Activated gamma-delta T cell (primary cell): Measurements from ENCODE around the gene EHD1.

Experiments
- DNase-seq: peaks from one replicate; lab custom pipeline; 2025; lab: John Stamatoyannopoulos, UW

EHD1 gene

DNA sequence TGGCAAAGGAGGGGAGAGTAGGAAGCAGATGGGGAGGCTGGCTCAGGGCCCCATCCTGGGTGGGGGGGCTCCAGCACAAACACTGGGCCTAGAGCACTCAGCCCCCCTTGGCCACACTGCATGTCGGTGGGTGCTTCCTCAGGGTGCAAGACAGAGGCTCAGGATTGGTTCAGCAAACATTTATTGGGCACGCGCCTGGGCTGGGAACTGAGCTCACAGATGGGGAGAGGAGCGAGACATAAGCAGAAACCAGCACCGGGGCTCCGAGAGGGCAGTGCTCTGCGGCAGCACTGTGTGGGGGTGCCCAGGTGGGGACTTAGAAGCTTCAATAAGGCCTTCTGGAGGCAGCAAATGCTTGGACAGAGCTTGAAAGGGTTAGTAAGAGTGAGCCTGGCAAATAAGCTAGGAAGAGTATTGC lies 12.1 kb upstream of the EHD1 start:
- DNase-seq = no peak

DNA sequence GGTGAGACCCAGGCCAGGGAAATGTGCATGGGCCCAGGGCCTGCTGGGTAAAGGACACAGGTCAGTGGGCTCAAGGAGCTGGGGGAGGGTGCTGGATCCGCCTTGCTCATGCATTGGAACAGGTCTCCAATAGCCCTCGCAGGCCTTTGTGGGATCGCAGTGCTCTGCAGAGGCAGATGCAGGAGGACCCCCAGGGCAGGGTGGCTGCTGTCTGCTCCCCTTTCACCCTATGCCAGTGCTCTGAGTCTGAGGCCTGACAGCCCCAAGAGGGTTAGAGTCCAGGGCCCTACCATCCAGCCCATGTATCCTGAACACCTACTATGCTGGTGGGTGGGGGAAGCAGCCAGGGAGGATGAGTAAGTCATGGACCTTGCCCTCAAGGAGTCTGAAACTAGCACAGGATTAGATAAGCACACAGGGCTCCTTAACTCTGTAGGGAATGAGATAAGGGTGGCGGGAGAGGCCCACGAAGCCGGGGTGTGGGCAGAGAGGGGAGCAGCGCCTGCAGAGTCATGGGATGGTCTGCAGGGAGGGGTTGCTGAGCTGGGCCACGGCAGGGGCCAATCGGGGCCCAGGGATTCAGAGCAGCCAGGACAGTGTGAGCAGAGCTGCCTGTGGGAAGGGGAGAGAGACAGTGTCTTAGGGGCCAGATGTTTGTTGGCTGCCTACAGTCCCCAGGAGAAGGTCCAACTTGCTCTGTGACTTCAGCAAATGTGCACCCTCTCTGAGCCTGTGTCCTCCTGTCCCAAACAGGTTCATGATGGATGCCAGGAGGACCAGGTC lies 10.5 kb upstream of the EHD1 start:
- DNase-seq = no peak

DNA sequence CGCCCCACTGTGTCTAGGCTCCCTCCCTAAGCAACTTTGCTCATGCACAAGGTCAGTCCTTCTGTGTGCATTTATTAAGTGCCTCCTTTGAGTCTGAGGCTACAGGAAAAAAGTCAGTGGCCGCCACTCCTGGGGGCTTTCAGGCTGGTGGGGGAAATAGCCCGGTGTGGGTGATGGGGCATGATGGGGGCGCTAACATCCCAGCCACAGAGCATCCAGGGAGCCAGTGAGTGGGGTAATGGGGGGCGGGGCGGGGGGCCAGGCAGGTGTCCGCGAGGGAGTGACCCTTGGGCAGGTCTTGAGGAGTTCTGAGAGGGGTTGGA lies 9.9 kb upstream of the EHD1 start:
- DNase-seq = no peak

DNA sequence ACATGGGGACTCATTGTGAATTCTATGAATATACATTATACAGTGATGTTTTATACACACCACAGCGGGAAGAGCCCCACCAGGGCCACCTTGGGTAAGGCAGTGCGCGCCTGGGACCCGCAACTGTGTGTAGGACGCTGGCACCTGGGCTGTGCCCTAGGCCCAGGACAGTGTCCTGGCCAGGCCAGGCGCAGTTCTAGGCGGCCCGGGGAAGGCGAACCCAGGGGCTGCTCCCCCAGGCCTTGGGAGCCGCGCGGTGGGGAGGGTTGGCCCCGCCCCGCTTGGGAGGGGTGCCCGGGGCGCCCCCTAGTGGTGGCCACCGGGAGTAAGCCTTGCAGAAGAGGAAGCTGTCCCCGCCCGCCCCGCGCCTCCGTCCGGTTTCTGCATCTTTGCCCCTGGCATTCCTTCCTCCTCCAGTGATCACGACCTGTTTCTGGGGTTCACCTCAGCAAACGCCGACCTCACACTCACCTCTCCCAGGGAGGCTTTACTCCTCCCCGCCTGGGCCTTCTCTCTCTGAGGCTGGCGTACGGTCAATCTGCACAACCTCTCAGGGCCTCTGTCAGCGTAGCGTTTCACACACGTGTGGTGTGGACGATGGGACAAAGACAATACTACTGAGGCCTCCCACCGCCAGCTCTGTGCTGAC lies 9.5 kb upstream of the EHD1 start:
- DNase-seq = peak; percentile 71

DNA sequence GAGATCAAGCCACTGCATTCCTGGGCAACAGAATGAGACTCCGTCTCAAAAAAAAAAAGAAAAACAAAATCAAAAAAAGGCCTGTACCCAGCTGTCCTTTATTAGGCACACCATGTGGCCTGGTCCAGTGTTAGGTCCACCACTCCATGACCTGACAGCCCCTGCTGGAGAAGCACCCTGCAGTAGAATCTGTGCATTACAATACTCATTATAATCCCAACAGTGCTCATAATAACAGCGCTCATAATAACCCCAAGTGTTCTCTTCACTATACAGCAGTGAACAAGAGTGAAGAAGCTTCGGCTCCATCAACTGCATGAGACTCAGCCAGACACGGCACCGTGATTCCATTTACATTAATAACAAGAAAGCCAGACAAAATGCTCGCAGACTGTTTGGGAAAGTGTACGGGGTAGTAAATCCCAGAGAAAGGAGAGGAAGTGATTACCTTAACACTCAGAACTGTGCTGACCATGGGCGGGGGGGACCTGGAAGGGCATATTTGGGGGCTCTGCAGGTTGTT lies 8.9 kb upstream of the EHD1 start:
- no peak for DNase-seq

DNA sequence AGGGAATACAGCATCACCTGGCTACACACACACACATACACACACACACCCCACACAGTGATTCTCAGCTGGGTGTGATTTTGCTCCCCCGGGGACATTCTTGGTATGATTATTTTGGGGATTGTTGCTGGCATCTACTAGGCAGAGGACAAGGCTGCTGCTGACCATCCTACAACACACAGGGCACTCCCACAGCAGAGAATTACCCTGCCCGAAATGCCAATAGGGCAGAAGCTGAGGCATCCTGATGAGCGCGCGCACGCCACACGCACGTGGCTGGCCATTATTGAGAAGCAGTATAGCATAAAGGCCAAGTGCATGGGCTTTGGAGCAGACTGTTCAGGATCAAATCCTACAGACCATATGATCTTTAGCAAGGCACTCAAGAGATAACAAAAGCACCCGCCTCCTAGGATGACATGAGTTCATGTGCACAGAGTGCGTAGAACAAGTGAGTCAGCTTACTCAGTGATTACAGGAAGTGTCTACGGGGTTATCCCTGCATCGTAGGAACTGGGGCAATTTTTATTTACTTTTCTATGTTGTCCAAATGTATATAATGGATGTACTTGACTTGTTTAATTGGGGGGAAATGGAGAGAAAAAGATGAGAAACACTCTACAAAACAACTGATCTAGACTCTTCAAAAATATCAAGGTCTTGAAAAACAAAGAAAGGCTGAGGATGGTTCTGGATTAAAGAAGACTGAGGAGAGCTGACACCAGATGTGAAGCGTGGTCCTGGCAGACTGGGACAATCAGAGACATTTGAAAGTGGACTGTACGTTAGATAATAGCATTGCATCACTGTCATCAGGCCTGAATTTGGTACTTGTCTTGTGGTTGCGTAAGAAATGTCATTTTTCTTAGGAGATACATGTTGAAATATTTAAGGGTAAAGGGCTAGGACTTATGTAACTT lies 7.2 kb upstream of the EHD1 start:
- no peak for DNase-seq

DNA sequence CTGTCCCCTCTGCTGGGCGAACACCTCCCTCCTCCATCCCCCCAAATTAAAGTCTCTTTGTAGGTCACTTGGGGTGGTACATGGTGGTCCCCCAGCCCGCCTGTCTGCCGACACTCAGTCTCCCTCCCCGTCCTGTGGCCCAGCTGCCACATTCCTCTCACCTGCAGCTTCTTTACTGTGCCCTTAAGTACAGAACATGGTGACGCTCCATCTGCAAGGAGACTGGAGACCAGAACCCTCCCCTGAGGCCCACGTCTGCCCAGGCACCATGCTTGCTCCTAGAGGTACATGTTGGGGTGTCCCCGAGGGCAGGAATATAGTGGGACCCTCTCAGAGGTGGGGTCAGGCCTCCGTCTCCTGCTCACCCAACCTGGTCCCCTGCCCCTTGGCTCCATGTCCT lies 5.6 kb upstream of the EHD1 start:
- DNase-seq = no peak

DNA sequence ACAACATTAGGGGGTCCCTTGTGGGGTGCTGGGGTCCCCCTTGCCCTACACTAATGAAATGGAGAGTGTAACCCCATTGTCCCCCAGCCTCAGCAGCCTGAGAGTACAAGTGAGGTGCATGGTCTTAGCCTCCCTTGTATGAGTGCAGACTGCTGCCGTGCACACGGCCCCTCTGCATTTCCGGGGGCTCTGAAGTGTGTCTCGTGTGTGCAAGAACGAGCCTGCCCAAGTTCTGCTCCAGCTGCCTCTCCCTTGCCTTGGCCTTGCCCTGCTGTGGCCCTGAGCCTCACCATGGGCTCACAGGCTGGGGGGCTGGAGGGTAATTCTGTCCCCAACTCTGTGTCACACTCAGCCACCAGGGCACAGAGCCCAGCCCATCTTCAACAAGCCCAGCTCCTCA lies 5.2 kb upstream of the EHD1 start:
- DNase-seq = no peak

DNA sequence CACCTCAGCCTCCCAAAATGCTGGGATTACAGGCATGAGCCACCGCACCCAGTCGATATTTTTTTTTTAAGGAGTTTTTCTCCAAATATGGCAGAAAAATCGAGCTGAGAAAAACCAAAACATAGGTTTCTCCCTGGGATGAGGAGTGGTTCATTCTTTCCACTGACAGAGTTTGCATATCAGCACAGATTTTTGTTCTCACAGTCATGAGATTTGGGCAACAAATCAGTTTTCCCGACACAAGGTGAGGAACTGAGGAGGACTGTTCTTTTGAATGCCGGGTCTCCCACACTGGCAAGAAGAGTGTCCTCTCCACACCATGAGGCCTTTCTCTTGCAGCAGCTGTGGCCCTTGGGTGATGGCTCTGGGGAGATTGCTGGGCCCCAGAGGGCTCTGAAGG lies 3.8 kb upstream of the EHD1 start:
- DNase-seq = no peak

DNA sequence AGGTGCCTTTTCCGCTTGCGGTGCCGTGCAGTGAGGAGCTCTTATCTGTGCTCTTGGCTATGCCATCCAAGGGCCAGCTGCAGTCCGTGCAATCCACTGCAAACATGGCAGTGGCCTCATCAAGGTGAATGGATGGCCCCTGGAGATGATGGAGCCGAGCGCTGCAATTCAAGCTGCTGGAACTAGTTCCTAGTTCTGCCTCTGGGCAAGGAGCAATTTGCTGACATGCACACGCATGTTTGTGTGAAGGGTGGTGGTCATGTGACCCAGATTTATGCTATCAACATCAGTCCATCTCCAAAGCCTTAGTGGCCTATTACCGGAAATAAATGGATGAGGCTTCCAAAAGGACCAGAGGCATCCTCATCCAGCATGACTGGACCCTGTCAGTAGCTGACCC lies 3.1 kb upstream of the EHD1 start:
- no peak for DNase-seq

DNA sequence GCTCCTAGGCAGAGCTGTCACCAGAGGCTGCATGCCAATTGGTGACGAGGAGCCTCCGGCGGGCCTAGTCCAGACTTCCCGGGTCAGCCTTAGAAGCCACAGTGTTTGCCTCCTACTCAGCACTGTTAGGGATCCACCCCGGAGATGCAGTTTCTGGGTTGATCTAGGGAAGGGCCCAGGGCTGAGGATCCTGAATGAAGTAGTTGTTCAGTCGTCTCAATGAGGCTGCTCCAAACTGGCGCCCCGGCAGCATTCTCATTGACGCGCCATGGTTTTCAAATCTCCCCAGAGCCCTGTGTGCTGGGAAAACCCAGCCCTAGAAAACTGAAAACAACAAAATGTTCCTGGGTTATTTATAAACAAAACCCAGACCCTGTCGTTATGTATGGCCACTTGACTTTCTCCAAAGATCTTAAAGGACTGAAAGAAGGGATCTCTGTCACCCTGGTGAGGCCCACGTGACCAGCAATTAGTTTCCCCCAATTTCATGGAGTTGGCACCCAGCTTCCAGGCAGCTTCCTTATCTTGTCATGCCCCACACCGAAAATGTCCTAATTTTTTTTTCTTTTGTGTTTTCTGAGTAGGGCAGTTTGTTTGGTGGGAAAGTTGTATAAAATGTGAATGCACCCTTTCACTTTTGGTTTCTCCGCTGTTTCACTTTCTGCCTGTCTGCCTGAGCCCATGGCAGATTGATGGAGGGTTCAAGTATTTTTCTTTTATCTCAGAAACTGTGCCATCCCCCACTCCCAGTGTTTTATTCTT lies 2.0 kb upstream of the EHD1 start:
- no peak for DNase-seq

DNA sequence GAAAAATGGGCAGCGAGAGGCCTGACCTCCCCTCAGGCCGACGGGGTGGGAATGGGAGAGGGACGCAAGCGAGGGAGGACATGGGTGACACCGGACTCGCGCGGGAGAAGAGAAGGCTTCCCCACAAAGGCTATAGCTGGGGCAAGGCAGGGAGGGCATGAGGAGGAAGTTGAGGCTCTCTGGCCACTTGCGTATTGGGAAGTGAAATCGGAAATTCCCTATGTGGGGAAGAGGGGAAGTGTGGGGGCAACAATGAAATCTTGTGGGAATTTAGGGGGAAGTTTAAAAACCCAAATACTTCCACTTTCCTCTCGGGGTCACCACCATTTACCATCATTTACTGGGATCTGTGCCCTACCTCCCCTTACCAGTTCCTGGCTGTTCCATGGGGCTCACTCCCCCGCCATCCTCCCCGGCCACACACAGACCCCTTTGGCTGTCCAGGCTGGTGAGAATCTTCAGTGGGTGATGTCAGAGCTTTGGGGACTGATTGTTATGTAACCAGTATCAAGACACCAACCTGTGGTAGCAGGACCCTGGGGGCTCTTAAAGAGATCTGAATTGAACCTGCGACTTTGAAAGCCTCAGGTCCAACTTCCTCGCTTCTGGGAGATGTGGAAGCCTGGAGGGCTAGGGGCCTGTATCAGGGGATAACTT lies 951 bp upstream of the EHD1 start:
- DNase-seq = no peak

DNA sequence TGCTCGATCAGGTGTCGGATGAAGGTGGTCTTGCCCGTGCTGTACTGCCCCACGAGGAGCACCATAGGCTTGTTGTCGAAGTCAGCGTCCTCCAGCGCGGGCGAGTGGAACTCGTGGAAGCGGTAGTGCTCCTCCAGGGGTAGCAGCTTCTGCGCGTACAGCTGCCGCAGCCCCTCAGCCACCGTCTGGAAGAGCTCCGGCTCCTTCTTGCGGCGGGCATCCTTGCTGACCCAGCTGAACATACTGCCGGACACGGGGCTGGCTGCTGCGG lies 263 bp downstream of the EHD1 start:
- DNase-seq = no peak

DNA sequence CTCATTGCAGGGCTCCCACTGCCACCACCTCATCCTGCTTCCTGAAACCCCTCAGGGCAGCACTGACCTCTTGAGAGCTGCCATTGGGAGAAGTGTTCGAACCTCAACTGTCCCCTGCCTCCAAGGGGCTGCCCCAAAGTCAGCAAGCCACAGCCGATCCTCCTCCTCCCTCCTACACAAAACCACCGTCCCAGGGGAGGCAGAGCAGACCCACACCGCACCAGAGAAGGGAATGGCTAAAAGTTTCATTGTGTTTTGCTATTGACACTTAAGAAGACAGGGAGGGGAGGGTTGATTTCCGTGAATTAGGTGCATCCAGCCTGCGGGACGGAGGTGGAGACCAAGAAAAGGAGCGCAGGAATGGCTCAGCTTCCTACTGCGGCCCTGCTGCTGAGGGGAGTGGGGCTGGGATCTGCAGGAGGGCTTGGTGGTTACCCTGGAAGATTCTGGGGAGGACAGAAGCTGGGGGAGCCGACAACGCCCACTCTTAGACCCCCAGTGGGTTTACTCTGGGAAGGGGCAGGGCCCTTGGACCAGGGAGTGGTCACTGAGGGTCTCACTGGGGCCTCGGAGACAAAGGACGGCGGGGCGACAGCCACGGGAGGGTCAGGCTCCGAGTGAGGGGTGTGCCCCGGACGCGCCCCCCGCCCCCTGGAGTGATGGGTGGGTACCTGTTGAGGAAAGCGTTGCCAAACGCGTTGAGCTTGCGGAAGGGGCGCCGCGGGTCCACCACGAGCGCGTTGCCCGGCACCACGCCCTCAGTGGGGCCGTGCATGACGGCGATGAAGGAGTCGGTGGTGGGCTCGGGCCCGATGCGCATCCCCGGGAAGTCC lies 815 bp downstream of the EHD1 start:
- no peak for DNase-seq

DNA sequence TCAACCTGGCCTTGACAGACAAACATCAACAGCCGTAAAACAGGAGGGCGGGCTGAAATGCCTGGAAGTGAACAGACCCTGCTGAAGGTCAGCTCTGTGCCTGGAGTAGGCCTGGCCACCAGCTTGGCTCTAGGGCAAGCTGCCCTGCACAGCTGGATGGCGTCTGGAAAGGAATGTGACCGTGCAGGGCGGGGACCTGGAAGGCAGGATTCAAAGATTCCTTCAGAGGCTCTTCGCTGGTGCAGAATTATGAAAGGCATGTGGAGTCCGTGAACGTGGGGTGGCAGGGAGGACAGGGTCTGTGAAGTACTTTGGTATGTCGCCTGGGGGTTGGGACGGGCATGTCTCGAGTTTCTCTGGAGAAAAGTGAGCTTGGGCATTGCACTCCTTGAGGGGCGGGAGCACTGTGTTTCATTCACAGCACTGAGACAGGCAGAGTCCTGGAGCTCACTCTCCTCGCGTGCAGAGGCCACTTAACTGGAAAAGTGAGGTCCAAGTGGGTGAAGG lies 1.5 kb downstream of the EHD1 start:
- no peak for DNase-seq

DNA sequence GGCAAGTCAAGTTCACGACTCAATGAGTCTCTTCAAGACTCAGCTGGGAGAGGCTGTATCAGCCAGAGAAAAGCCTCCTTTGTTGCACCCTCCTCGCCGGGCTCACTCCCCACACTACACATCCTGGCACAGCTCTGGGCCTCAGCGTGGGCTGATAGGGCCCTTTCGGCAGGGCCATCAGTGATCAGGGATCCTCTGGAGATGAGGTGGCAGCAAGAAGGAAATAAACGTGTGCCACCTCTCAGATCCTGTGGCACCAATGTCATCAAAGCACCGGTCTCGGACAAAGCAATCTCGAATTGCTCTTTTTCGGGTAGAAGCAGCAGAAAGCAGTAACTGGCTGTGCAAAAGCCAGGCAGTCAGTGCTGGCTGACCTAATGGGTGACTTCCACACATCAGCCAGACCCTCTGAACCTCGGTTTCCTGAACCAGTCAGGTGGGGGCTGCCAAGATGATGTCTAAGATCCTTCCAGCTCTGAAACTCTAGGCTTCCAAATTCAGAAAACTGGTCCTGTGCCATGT lies 2.1 kb downstream of the EHD1 start:
- no peak for DNase-seq

DNA sequence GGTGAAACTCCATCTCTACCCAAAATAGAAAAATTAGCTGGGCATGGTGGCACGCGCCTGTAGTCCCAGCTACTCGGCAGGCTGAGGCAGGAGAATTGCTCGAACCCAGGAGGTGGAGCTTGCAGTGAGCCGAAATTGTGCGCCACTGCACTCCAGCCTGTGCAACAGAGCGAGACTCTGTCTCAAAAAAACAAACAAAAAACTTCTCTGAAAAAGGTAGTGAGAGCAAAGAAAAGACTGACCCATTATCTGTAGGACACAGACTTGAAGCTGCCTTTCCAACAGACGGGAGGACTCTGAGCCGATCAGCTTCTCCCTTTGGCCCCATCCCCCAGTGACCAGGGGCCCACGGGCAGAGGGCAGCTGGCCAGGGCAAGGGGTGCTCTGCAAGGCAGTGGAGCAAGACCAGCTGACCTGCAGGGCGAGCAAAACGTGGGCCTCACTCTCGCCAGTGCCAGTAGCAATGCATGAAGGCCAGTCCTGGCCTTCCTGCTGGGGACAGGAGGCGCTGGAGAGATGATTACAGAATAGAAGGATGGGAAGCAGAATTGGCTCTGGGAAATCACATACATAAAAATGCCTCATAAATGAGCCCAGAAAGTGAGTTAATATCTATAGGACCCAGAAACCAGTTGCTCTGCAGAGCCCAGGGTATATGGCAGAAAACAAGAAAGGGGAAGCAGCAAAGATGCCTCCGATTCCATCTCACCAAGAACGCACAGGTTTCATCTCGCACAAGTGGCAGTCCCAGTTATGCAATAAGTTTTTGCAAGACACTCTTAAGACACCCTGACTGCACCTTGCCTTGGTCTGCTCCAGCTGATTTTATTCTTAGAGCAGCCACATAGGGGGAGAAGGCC lies 2.8 kb downstream of the EHD1 start:
- no peak for DNase-seq

DNA sequence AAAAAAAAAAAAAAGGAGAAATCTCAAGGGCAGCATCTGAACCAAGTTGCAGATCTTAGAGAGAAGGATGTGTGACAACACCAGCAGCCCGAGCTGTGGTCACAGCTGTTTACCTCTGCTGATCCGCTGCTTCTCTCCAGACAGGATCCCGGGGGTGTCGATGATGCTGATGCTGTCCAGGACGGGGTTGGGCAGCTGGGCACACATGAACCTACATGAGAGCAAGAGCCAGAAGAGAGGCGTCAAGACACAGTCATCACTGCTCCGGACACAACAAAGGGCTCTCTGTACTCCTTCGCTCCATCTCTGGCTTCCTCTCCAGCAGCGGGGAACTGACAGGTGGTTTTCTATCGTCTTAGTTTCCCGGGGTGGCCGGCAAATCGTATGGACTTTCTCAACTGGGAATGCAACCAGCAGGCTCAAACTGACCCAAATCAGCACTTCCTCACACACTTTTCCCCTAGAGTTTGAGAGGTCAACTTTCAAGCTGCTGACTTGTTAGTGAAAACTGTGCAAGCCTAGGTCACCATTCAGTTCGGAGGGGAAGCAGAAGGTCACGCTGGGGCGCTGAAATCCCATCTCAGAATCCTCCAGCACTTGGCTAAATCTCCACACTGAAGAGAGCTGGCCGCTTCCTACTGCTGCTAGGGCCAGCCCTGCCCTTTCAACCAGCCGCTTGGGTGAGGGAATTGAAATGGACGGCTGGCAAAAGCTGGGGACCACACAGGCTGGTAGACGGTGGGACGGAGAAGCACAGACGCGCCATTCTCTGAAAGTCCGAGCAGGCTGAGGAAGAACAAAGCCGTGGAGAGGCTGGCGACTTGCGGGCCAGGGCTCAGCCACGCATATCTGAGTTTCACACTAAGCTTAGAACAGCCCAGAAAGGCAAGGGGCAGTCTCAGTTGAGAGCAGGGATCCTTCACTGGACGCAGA lies 3.8 kb downstream of the EHD1 start:
- no peak for DNase-seq
